Measurements from ENCODE around the gene IQGAP2.

GRCh38 chr5:76393035-76393680 is 9.9 kb upstream of the IQGAP2 start:
- no peak for TF ChIP-seq YY1 (IDR thresholded peaks at IDR 0.05; ENCODE audit: insufficient read depth, insufficient read length)
- no peak for TF ChIP-seq ZNF274 (IDR thresholded peaks at IDR 0.05; ENCODE audit: low read depth, low read length)
- TF ChIP-seq SUZ12 (IDR thresholded peaks at IDR 0.05; ENCODE audit: extremely low read depth, insufficient read depth, insufficient read length): no peak
